ENCODE measurements around the gene TCF12. TPM values are rescaled to one million over a fixed set of nuclear protein-coding genes. Genes with fewer than 3 reads are reported as not detected.

Gene TCF12
- total RNA-seq, 1 donor from 2014 or later: 144 TPM

GRCh38 chr15:57033715-57034439, 115.4 kb downstream of the TCF12 start:
- Histone ChIP-seq H3K27ac (no peak overlapping the region), H3K4me1 (peaks cover 0 to 13% of the 10 kb centered on the region in 2 donors), H3K27me3 (no peaks in the 10 kb centered on the region), H3K36me3 (no peaks in the 10 kb centered on the region), H3K4me3 (no peak overlapping the region), H3K9me3 (no peaks in the 10 kb centered on the region)
- no peak for DNase-seq (ENCODE audit: low spot score in 2 of 2)
- no peak for TF ChIP-seq CTCF (IDR thresholded peaks at IDR 0.05)
- intact Hi-C loops (cut with DNase I): no loop called here

- H3K4me3 ChIP-seq: no peak overlapping the region
- DNase-seq (ENCODE audit: low spot score in 2 of 2): no peak
- no peak overlapping the region for H3K27ac ChIP-seq
- H3K9me3 ChIP-seq: no peaks in the 10 kb centered on the region
- intact Hi-C loops (cut with DNase I): no loop called here
- no peaks in the 10 kb centered on the region for H3K27me3 ChIP-seq
- TF ChIP-seq CTCF (IDR thresholded peaks at IDR 0.05): no peak
- H3K36me3 ChIP-seq: no peaks in the 10 kb centered on the region
- peaks cover 0 to 13% of the 10 kb centered on the region in 2 donors for H3K4me1 ChIP-seq
Measured at GRCh38 chr15:57034613-57035012, 116.2 kb downstream of the TCF12 start.

GRCh38 chr15:57035664-57036063, 117.2 kb downstream of the TCF12 start:
- Histone ChIP-seq H3K4me1 (peaks cover 0 to 12% of the 10 kb centered on the region in 2 donors), H3K4me3 (no peak overlapping the region), H3K9me3 (no peaks in the 10 kb centered on the region), H3K27me3 (no peaks in the 10 kb centered on the region), H3K36me3 (no peaks in the 10 kb centered on the region), H3K27ac (no peak overlapping the region)
- TF ChIP-seq CTCF (IDR thresholded peaks at IDR 0.05): no peak
- no peak for DNase-seq (ENCODE audit: low spot score in 2 of 2)
- intact Hi-C loops (cut with DNase I): no loop called here

GRCh38 chr15:57036352-57036751, 117.9 kb downstream of the TCF12 start:
- Histone ChIP-seq H3K4me3 (no peak overlapping the region), H3K27ac (no peak overlapping the region), H3K9me3 (no peaks in the 10 kb centered on the region), H3K36me3 (no peaks in the 10 kb centered on the region), H3K4me1 (peaks cover 0 to 5% of the 10 kb centered on the region in 2 donors), H3K27me3 (no peaks in the 10 kb centered on the region)
- no peak for TF ChIP-seq CTCF (IDR thresholded peaks at IDR 0.05)
- DNase-seq (ENCODE audit: low spot score in 2 of 2): no peak
- intact Hi-C loops (cut with DNase I): no loop called here

GRCh38 chr15:57037548-57037947, 119.1 kb downstream of the TCF12 start:
- Histone ChIP-seq H3K4me1 (no peaks in the 10 kb centered on the region), H3K4me3 (no peak overlapping the region), H3K36me3 (no peaks in the 10 kb centered on the region), H3K9me3 (no peaks in the 10 kb centered on the region), H3K27me3 (no peaks in the 10 kb centered on the region), H3K27ac (no peak overlapping the region)
- no peak for DNase-seq (ENCODE audit: low spot score in 2 of 2)
- intact Hi-C loops (cut with DNase I): no loop called here
- no peak for TF ChIP-seq CTCF (IDR thresholded peaks at IDR 0.05)
